ENCODE measurements around the gene TMX4. TPM values are rescaled to one million over a fixed set of nuclear protein-coding genes. Genes with fewer than 3 reads are reported as not detected.

TMX4 gene
- total and polyA plus RNA-seq, 2 of the 4 experiments (the other 2 are of a cell fraction) = 5.4 to 13.6 TPM

DNA sequence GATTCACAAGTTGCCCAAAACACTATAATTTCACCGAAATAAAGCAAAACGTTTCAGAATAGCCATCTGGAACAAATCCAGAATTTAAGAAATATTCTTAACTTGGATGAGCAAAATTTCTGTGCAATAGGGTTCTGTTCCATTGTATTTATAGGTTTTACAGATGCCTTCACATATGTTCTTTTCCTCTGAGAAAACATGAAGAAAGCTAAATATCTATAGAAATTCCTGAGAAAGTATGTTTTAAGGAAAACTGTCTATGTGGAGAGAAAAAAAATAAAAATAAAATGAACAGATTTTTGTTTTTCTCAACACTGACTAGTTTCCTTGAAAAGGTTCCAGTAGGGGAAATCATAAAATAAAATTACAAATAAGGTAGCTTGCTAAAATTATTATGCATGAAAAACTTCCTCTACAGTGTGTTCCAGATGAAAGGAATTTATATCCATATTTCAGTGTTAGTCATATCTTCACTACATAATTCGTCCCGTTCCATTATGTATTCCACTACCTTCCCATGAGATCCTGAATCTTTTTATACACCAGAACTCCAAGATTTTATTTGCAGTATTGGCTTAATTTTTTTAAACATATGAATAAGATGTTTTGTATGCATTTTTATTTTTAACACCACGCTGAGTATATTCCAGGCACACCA is 42.4 kb upstream of the TMX4 start:
- dilution Hi-C loops (cut with HindIII; ENCODE audit: low sequenced_read_pairs, unreplicated experiment) = no loop called here
- in situ Hi-C loops (cut with MboI; ENCODE audit: low sequenced_read_pairs) = no loop called here
- Histone ChIP-seq H3K14ac (replicated peaks; ENCODE audit: low read depth, low read length) (no peak overlapping the region), H2BK20ac (ENCODE audit: low read depth, low read length) (no peak overlapping the region), H3K4ac (ENCODE audit: low read depth, low read length) (no peak overlapping the region), H3K9me1 (ENCODE audit: insufficient read depth, low read length) (no peaks in the 10 kb centered on the region; the same call in 1 of the 2 replicates), H3K79me1 (ENCODE audit: low read depth in 1 of 2, low read length in 2 of 2) (no peaks in the 10 kb centered on the region), H2AK9ac (replicated peaks; ENCODE audit: low read depth, low read length, poor library complexity) (no peak overlapping the region), H2AK5ac (ENCODE audit: low read depth, low read length) (no peak overlapping the region), H3K4me1 (ENCODE audit: control insufficient read depth, insufficient read depth, low read length) (peaks cover 2% of the 10 kb centered on the region), H2BK5ac (ENCODE audit: low read depth, low read length, poor library complexity, severe bottlenecking) (no peak overlapping the region), H2AFZ (replicated peaks; ENCODE audit: low read length, poor library complexity) (no peak overlapping the region), H3K36me3 (ENCODE audit: control insufficient read depth, insufficient read depth, low read length) (no peaks in the 10 kb centered on the region), H4K20me1 (ENCODE audit: insufficient read depth, low read length) (no peaks in the 10 kb centered on the region), H4K91ac (ENCODE audit: insufficient read depth, low read depth, low read length) (no peak overlapping the region), H3K9me3 (ENCODE audit: control insufficient read depth, insufficient read depth, low read length) (no peaks in the 10 kb centered on the region), H2BK15ac (ENCODE audit: low read depth, low read length) (no peak overlapping the region), H4K8ac (ENCODE audit: low read depth in 2 of 2, low read length in 2 of 2) (no peak overlapping the region), H3K4me2 (ENCODE audit: low read depth, low read length) (no peak overlapping the region), H3K23ac (ENCODE audit: low read depth, low read length) (no peak overlapping the region), H3K18ac (ENCODE audit: low read depth, low read length) (no peak overlapping the region), H3K4me3 (ENCODE audit: insufficient read depth, low read depth, low read length) (no peak overlapping the region), H3K27ac (ENCODE audit: insufficient read depth, low read length) (no peak overlapping the region), H3K27me3 (ENCODE audit: control insufficient read depth, insufficient read depth, low read length) (no peaks in the 10 kb centered on the region), H4K5ac (ENCODE audit: low read depth, low read length) (no peak overlapping the region), H2BK120ac (ENCODE audit: low read depth, low read length) (no peak overlapping the region), H3K56ac (ENCODE audit: extremely low read depth, insufficient read depth, low read length) (no peak overlapping the region), H3K9ac (ENCODE audit: low read depth, low read length) (no peak overlapping the region)
- TF ChIP-seq MAZ (IDR thresholded peaks at IDR 0.05; ENCODE audit: borderline replicate concordance, low read depth, low read length) = no peak
- no TSS peak for BruUV-seq (replicated peaks)
- WGBS, 2 experiments (ENCODE audit: extremely low coverage in 2 of 2, insufficient read length in 1 of 2) = no CpG with 5 or more reads among the region's 5 CpGs
- CTCF ChIA-PET = interaction anchor here (0.6 to 1.4 kb wide), 5 partner anchors 11 to 1455 kb away, joined by 3 to 4 read pairs (median 3); no protein-coding TSS in a partner anchor
- POLR2A ChIA-PET (ENCODE audit: unreplicated experiment) = no interaction called here
- DNase-seq = no peak
- ATAC-seq (ENCODE audit: low read depth) = no peak
- intact Hi-C loops (cut with micrococcal nuclease) = loop anchor here (5.0 kb wide), 1 partner anchor 65 kb away; no protein-coding TSS in a partner anchor

All from IMR-90 (cell line).